Stimulated activated CD8-positive, alpha-beta memory T cell treated with anti-CD3 and anti-CD28 coated beads, Interleukin-4, amount 100 ng/mL, for 24 hours (primary cell): ENCODE data around the gene REV3L.
"Not testable (repeated sequence)": the region's sequence is repeated elsewhere in the genome, so short reads cannot be mapped to it uniquely, and the experiment has no call there.

Experiments
- DNase-seq: peaks from one replicate; pipeline ENCODE4 v3.0.0-alpha.2; 2020; ENCODE audit warnings: low read depth

Gene REV3L

DNA sequence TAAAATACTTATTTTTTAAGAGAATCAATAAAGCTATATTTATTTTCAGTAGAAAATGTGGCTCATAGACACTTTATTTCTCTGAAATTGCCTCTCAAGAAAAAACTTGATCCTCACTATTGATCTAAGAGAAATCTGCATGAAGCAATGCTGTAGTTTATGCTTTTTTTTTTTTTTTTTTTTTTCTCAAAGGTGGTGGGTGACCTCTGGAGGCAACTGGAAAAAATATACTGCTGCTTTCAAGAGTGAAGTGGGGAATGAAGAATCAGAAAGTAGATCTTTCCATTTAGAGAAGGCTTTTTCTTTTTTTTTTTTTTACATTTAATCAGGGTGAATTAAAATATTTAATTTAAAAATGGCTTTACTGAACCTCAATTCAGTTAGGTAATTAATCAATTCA, 226.4 kb downstream of the REV3L start:
- no peak for DNase-seq

DNA sequence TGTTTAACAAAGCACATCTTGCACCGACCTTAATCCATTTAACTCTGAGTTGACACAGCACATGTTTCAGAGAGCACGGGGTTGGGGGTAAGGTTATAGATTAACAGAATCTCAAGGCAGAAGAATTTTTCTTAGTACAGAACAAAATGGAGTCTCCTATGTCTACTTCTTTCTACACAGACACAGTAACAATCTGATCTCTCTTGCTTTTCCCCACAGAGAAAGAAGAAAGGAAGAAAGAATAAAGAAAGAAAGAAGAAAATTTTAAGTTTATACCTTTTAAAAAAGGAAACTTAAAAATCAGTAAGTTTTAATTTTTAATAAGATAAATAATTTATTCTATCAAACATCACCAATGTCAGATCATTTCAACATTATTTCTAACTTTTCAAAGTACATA, 227.2 kb downstream of the REV3L start:
- DNase-seq: not testable (repeated sequence)

DNA sequence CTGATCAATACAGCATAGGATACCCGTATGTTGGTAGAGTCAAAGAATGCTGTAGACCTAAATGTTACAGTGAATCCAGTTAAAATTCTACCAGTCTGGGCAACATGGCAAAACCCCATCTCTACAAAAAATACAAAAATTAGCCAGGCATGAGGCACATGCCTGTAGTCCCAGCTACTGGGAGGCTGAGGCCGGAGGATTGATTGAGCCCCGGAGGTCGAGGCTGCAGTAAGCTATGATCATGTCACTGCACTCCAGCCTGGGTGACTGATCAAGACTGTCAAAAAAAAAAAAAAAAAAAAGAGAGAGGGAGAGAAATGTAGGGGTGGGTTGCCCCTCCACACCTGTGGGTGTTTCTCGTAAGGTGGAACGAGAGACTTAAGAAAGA, 228.2 kb downstream of the REV3L start:
- no peak for DNase-seq

DNA sequence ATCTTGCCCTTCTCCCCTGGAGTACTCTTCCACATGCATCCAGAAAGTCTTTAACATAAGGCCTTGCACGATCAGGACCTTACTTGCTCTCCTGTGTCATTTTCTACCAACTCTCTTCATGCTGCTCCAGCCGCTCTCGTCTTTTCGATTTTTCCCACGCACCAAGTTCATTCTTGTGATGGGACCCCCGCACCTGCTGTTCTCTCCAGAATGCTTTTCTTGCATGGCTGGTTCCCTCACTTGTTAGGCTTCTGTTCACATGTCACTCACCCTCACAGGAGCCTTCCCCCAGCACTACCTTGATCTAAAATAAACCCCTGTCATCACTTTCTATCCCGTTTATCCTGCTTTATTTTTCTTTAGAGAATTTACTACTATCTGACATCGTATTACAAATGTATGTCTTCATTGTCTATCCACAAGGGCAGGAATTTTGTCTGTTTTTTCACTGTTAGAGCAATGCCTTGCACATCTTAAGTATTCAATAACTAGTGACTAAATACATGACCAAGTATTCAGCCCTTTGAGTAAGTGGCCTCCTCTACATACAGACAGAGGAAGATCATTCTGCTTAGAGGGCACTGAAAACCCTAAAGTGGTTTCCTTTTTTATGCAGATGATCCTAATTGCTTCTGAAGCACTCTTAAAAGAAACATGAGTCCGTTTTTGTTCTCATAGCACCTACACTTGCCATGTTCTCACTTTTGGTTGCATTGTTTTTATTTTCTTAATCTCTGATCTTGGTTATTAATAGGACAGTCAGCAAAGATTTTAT, 228.8 kb downstream of the REV3L start:
- no peak for DNase-seq

DNA sequence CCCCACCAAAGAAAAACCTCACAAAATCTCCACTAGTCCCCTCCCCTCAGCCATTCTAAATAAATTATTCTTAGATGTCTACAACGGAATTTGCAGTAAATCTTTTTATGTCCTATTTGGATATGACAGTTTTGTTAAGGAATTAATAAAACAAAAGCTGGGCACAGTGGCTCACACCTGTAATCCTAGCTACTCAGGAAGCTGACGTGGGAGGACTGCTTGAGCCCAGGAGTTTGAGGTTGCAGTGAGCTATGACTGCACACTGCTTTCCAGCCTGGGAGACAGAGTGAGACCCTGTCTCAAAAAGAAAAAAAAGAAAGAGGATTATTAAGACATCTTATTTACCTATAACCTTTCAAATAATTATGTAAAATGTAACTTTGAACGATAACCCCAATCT, 230.3 kb downstream of the REV3L start:
- no peak for DNase-seq

DNA sequence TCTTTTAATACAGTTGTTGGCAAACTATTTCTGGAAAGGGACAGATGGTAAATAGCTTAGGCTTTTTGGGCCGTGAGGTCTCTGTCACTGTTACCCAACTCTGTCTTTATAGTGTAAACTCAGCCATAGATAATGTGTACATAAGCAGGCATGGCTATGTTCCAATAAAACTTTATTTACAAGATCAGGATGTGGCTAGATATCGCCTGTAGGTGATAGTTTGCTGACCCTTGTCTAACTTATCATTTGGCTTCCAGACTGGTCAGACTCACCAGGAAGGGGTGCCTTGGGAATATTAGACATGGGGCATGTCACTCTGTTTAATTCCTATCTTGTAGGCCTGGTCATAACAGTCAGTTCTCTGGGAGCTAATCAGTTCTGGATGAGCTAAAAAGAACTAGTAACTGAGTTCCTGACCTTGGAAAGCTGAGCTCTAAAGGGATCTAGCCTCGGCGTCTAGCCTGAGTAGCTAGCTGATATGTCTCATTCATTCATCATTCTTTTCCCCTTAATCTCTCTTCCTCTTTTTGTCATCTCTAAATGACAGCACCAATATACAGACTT, 232.1 kb downstream of the REV3L start:
- no peak for DNase-seq
